Neuronal stem cell (in vitro differentiated cells): Measurements from ENCODE around the gene B4GALNT2.
"Not testable (repeated sequence)": the region's sequence is repeated elsewhere in the genome, so short reads cannot be mapped to it uniquely, and the experiment has no call there.

Experiments used
- DNase-seq: peaks from one replicate; pipeline ENCODE4 v3.0.0-alpha.2; 2013; ENCODE audit warnings: low spot score
- H2AFZ ChIP-seq: one replicate; pipeline ENCODE4 v1.6.1; 2013; ENCODE audit warnings: mild to moderate bottlenecking, low read length, inconsistent platforms
- H2AK5ac ChIP-seq: 2 replicates; pipeline ENCODE4 v1.6.1; 2013; ENCODE audit warnings: low read depth, mild to moderate bottlenecking, inconsistent platforms, low read length, moderate library complexity, mixed read lengths
- H2BK120ac ChIP-seq: 2 replicates; pipeline ENCODE4 v1.6.1; 2013; ENCODE audit warnings: low read depth, mild to moderate bottlenecking, inconsistent platforms, low read length, moderate library complexity, mixed read lengths
- H2BK12ac ChIP-seq: one replicate; pipeline ENCODE4 v1.6.1; 2013; ENCODE audit warnings: low read length, inconsistent platforms
- H2BK15ac ChIP-seq: 2 replicates; pipeline ENCODE4 v1.6.1; 2013; ENCODE audit warnings: mild to moderate bottlenecking, low read length, inconsistent platforms, mixed read lengths
- H2BK5ac ChIP-seq: one replicate; pipeline ENCODE4 v1.6.1; 2013; ENCODE audit warnings: inconsistent platforms, mild to moderate bottlenecking, low read length, moderate library complexity
- H3K14ac ChIP-seq: one replicate; pipeline ENCODE4 v1.6.1; 2013; ENCODE audit warnings: low read length, inconsistent platforms
- H3K18ac ChIP-seq: 2 replicates; pipeline ENCODE4 v1.6.1; 2013; ENCODE audit warnings: low read length, inconsistent platforms
- H3K23ac ChIP-seq: 2 replicates; pipeline ENCODE4 v1.6.1; 2013; ENCODE audit warnings: low read depth, mild to moderate bottlenecking, mixed read lengths, low read length, inconsistent platforms; ENCODE audit not compliant: poor library complexity
- H3K27ac ChIP-seq: replicated peaks from 3 replicates; pipeline ENCODE4 v1.5.1; 2013; ENCODE audit warnings: low read length, inconsistent platforms
- H3K27me3 ChIP-seq, 3 experiments: 2 replicates each; pipeline ENCODE4 v1.6.1; 2013; ENCODE audit warnings: low read length in 3 of 3, mild to moderate bottlenecking in 2 of 3, inconsistent platforms in 1 of 3, low read depth in 1 of 3, mixed read lengths in 1 of 3, moderate library complexity in 1 of 3; ENCODE audit not compliant: control insufficient read depth in 3 of 3, insufficient read depth in 3 of 3
- H3K36me3 ChIP-seq, 2 donors: replicated peaks in 1 of 2; 2 replicates each; pipeline ENCODE4 v1.6.1; 2013; ENCODE audit warnings: low read length in 2 of 2; ENCODE audit not compliant: control insufficient read depth in 2 of 2, insufficient read depth in 2 of 2
- H3K4ac ChIP-seq: 2 replicates; pipeline ENCODE4 v1.6.1; 2013; ENCODE audit warnings: inconsistent platforms, mild to moderate bottlenecking, low read length, moderate library complexity
- H3K4me1 ChIP-seq, 2 donors: 1 replicate in 1 of 2; 2 replicates in 1 of 2; pipeline ENCODE4 v1.6.1; 2013; ENCODE audit warnings: low read length in 2 of 2, low read depth in 1 of 2; ENCODE audit not compliant: control insufficient read depth in 2 of 2, insufficient read depth in 1 of 2
- H3K4me2 ChIP-seq: one replicate; pipeline ENCODE4 v1.6.1; 2013; ENCODE audit warnings: mild to moderate bottlenecking, low read length, inconsistent platforms; ENCODE audit not compliant: insufficient read depth, poor library complexity, severe bottlenecking
- H3K4me3 ChIP-seq, 2 donors: 2 replicates each; pipeline ENCODE4 v1.5.1; 2013; ENCODE audit warnings: low read length in 2 of 2, mild to moderate bottlenecking in 2 of 2, inconsistent platforms in 1 of 2, moderate library complexity in 1 of 2
- H3K79me1 ChIP-seq: one replicate; pipeline ENCODE4 v1.6.1; 2013; ENCODE audit warnings: low read depth, mild to moderate bottlenecking, inconsistent platforms, low read length, moderate library complexity
- H3K9ac ChIP-seq: one replicate; pipeline ENCODE4 v1.6.1; 2013; ENCODE audit warnings: mild to moderate bottlenecking, low read depth, low read length, inconsistent platforms; ENCODE audit not compliant: poor library complexity
- H3K9me3 ChIP-seq, 2 donors: replicated peaks in 1 of 2; 2 replicates each; pipeline versions ENCODE3 to v1.6.1; 2013; ENCODE audit warnings: low read length in 2 of 2, mild to moderate bottlenecking in 2 of 2, inconsistent platforms in 1 of 2, low read depth in 1 of 2, mixed read lengths in 1 of 2, moderate library complexity in 1 of 2; ENCODE audit not compliant: control insufficient read depth in 2 of 2, insufficient read depth in 1 of 2
- H4K8ac ChIP-seq: one replicate; pipeline ENCODE4 v1.6.1; 2013; ENCODE audit warnings: low read depth, mild to moderate bottlenecking, inconsistent platforms, low read length, moderate library complexity
- H4K91ac ChIP-seq: one replicate; pipeline ENCODE4 v1.6.1; 2013; ENCODE audit warnings: low read length, low read depth, mild to moderate bottlenecking, inconsistent platforms; ENCODE audit not compliant: poor library complexity
- WGBS, 2 donors: extraction: QIAGEN DNeasy Blood & Tissue Kit; methylation state at CpG; one replicate each; pipeline ENCODE4 v1.1.7; 2013; ENCODE audit warnings: missing lambda C conversion rate in 2 of 2, mixed read lengths in 1 of 2; ENCODE audit not compliant: insufficient read length in 2 of 2, insufficient replicate concordance in 1 of 2; ENCODE audit errors: extremely low coverage in 2 of 2; 5-methylcytosine and 5-hydroxymethylcytosine counted together

Gene B4GALNT2

GRCh38 chr17:49125449-49125848, 7.1 kb upstream of the B4GALNT2 start:
- no CpG with 5 or more reads among the region's 32 CpGs for WGBS, 2 donors
- H3K18ac ChIP-seq = no peak overlapping the region
- no peak overlapping the region for H2AFZ ChIP-seq
- H3K4me2 ChIP-seq = no peak overlapping the region
- H3K14ac ChIP-seq = no peak overlapping the region
- H3K79me1 ChIP-seq = no peaks in the 10 kb centered on the region
- H3K27me3 ChIP-seq = peaks cover 0 to 20% (median 0%) of the 10 kb centered on the region in 3 experiments
- H2AK5ac ChIP-seq = no peak overlapping the region
- no peak overlapping the region for H3K27ac ChIP-seq
- no peak overlapping the region for H3K4ac ChIP-seq
- H3K9ac ChIP-seq = no peak overlapping the region
- H2BK15ac ChIP-seq = no peak overlapping the region
- DNase-seq = no peak
- H3K4me3 ChIP-seq = no peak overlapping the region
- H3K4me1 ChIP-seq = no peaks in the 10 kb centered on the region
- H2BK12ac ChIP-seq = no peak overlapping the region
- no peak overlapping the region for H2BK5ac ChIP-seq
- no peak overlapping the region for H3K23ac ChIP-seq
- H2BK120ac ChIP-seq = no peak overlapping the region
- no peaks in the 10 kb centered on the region for H3K36me3 ChIP-seq
- H4K91ac ChIP-seq = no peak overlapping the region
- no peak overlapping the region for H4K8ac ChIP-seq
- peaks cover 20 to 21% of the 10 kb centered on the region in 2 donors for H3K9me3 ChIP-seq

GRCh38 chr17:49126183-49126859, 6.2 kb upstream of the B4GALNT2 start:
- not testable (repeated sequence) for H2BK120ac ChIP-seq, H3K4me2 ChIP-seq, DNase-seq, H4K91ac ChIP-seq, H3K4me1 ChIP-seq, H3K36me3 ChIP-seq, H3K9ac ChIP-seq, H3K27ac ChIP-seq, H3K4ac ChIP-seq, H2AK5ac ChIP-seq, H3K23ac ChIP-seq, H2BK15ac ChIP-seq, H4K8ac ChIP-seq, H2AFZ ChIP-seq, H2BK5ac ChIP-seq, H2BK12ac ChIP-seq, H3K18ac ChIP-seq, H3K4me3 ChIP-seq, H3K14ac ChIP-seq, H3K79me1 ChIP-seq
- WGBS, 2 donors = no CpG with 5 or more reads among the region's 10 CpGs
- H3K9me3 ChIP-seq = peaks cover 19 to 20% of the 10 kb centered on the region in 2 donors
- H3K27me3 ChIP-seq = peaks cover 0 to 29% (median under 1%) of the 10 kb centered on the region in 3 experiments

- not testable (repeated sequence) for H2BK5ac ChIP-seq, H4K8ac ChIP-seq, H3K4me3 ChIP-seq, H2BK15ac ChIP-seq, H3K27ac ChIP-seq, H3K18ac ChIP-seq, H3K4ac ChIP-seq, H3K14ac ChIP-seq, H3K79me1 ChIP-seq, H3K4me2 ChIP-seq, H2BK120ac ChIP-seq, H3K23ac ChIP-seq, H3K36me3 ChIP-seq, H2BK12ac ChIP-seq, H3K4me1 ChIP-seq, H2AFZ ChIP-seq, H2AK5ac ChIP-seq, DNase-seq, H4K91ac ChIP-seq, H3K9ac ChIP-seq
- peaks cover 14 to 53% (median 26%) of the 10 kb centered on the region in 3 experiments for H3K27me3 ChIP-seq
- WGBS, 2 donors = no CpG with 5 or more reads among the region's 2 CpGs
- H3K9me3 ChIP-seq = peaks cover 19 to 27% of the 10 kb centered on the region in 2 donors
Measured at GRCh38 chr17:49129359-49129950, 3.1 kb upstream of the B4GALNT2 start.

GRCh38 chr17:49130891-49131290, 1.7 kb upstream of the B4GALNT2 start:
- no CpG with 5 or more reads among the region's 3 CpGs for WGBS, 2 donors
- peaks cover 14 to 63% (median 26%) of the 10 kb centered on the region in 3 experiments for H3K27me3 ChIP-seq

More at GRCh38 chr17:49130891-49131290, 1.7 kb upstream of the B4GALNT2 start:
- Histone ChIP-seq H3K4ac (no peak overlapping the region), H3K4me2 (no peak overlapping the region), H2BK15ac (no peak overlapping the region), H2AK5ac (no peak overlapping the region), H2BK12ac (no peak overlapping the region), H3K79me1 (no peaks in the 10 kb centered on the region), H3K27ac (no peak overlapping the region), H3K9ac (no peak overlapping the region), H4K91ac (no peak overlapping the region), H3K4me1 (no peaks in the 10 kb centered on the region), H2BK120ac (no peak overlapping the region), H3K14ac (no peak overlapping the region), H3K36me3 (no peaks in the 10 kb centered on the region), H3K9me3 (peaks cover 19 to 27% of the 10 kb centered on the region in 2 donors), H3K4me3 (no peak overlapping the region), H2BK5ac (no peak overlapping the region), H4K8ac (no peak overlapping the region), H2AFZ (no peak overlapping the region), H3K18ac (no peak overlapping the region), H3K23ac (no peak overlapping the region)
- DNase-seq = no peak
